Activated naive CD4-positive, alpha-beta T cell treated with anti-CD3 and anti-CD28 coated beads, Interleukin-2, amount 50 U/mL, for 16 hours (primary cell): Measurements from ENCODE around the gene CEMIP.
"Not testable (repeated sequence)": the region's sequence is repeated elsewhere in the genome, so short reads cannot be mapped to it uniquely, and the experiment has no call there.

ENCODE experiments used
- DNase-seq: peaks from one replicate; pipeline ENCODE4 v3.0.0-alpha.2; 2020

CEMIP gene

DNA sequence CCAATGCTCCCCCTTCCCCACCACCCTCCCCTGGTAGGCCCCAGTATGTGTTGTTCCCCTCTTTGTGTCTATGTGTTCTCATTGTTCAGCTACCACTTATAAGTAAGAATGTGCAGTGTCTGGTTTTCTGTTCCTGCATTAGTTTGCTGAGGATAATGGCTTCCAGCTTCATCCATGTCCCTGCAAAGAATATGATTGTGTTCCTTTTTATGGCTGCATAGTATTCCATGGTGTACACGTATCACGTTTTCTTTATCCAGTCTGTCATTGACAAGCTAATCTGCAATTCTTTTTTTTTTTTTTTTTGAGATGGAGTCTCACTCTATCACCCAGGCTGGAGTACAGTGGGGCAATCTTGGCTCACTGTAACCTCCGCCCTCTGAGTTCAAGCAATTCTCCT, 15.9 kb upstream of the CEMIP start:
- DNase-seq: not testable (repeated sequence)

DNA sequence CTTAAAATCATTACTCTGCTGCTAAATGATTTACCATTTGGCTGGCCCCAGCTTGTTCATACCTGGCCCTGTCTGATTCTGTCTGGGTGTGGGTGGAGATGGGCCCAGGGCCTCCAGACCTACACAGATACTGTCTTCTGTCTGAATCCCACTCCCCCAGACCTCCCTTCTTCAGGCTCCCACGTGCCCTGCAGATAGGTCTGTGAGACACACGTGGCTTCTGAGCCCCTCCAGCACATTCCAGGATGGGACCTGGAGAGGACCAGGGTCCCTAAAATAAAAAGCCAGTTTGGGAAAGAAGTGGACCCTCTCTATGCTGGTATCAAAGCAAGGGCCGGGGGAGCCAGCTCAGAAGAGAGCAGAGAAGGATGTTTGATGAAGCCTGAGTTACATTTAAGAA, 14.6 kb upstream of the CEMIP start:
- no peak for DNase-seq

DNA sequence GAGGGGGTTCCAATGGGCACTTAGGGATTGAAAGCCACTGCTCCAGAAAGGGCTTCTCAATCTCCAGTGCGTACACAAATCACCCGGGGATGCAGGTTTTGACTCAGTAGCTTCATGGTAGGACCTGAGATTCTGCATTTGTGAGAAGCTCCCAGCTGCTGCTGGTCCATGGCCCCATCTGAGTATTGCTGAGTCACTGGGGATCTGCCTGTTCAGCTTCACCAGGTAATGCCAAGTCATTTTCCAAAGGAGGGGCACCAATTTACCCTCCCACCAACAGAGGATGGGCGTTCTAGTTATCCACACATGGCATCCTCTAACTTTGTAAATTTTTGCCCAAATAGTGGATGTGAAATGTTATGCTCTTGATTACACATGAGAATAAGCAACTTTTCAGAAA, 12.9 kb upstream of the CEMIP start:
- no peak for DNase-seq

DNA sequence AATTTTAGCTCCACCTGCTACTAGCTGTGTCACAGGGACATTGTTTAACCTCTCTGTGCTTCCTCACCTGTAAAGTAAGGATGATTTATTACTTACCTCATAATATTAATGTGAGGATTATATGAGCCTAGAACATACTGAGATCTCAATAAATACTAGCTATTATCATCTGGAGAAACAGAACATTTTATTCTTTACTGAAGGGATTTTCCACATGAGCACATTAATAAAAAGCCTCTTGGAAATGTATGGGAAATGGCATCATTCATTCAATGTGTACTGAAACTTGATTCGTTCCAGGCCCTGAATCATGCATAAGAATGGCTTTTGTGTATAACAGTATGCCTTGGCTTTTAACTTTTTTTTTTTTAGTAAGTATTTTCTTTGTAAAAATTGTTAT, 11.0 kb upstream of the CEMIP start:
- no peak for DNase-seq

DNA sequence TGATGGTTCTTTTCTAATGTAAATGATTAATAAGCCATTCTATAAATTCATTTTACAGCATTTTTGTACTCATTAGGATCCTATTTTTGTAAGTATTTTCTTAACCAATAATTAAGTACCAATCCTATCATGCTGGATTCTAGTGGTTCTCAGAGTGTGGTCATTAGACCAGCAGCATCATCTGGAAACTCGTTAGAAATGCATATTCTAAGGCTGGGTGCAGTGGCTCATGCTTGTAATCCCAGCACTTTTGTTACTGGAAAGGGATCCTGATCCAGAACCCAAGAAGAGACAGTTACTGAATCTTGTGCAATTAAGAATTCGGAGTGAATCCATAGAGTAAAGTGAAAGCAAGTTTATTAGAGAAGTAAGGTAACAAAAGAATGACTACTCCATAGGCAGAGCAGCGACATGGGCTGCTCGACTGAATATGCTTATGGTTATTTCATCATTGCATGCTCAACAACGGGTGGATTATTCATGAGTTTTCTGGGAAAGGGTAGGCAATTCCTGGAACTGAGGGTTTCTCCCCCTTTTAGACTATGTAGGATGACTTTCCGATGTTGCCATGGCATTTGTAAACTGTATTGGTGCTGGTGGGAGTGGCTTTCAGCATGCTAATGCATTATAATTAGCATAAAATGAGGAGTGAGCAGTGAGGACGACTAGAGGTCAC, 9.9 kb upstream of the CEMIP start:
- no peak for DNase-seq

DNA sequence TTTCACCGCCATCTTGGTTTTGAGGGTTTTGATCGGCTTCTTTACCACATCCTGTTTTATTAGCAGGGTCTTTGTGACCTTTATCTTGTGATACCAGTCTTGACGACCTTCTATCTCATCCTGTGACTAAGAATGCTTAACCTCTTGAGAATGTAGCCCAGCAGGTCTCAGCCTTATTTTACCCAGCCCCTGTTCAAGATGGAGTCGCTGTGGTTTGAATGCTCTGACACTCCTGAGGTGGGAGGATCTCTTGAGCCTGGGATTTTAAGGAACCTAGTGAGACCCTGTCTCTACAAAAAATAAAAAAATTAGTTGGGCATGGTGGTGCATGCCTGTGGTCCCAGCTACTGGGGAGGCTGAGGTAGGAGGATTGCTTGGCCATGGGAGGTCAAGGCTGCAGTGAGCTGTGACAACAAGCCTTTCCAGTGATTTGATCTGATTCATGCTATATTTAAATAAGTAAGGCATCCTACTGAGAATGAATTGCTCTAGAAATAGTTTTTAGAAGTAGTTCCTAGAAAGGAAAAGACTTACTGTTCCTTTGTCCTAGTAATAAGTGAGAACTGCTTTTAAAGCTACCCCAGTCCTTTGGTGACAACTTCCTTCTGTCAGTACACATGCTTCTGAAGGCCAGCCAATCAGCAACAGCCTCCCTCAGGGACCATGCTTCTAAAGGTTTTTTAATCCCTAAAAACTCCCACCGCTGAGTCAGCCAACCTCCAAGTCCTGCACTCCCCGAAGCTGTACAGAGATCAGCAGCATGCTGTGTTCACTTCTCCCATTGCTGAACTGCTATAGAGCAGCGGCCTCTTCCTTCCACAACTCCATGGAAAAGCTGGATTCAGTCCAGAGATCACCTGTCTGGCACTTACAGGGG, 9.1 kb upstream of the CEMIP start:
- no peak for DNase-seq

DNA sequence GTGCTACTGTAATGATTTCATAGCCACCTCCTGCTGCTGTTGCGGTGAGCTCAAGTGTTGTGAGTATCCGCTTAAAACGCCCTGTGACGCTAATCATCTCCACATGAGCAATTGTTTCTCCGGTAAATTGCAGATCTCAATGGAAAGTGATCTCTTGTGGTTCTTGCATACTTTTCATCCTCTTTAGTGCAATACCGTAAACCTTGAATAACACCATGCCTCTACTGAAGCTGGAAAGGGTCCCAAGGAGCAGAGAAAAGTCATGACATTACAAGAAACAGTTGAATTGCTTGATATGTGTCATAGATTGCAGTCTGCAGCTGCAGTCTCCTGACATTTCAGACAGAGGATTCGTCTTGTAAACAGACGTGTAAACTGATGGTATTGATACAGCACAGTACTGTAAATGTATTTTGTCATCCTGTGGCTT, 6.0 kb upstream of the CEMIP start:
- no peak for DNase-seq

DNA sequence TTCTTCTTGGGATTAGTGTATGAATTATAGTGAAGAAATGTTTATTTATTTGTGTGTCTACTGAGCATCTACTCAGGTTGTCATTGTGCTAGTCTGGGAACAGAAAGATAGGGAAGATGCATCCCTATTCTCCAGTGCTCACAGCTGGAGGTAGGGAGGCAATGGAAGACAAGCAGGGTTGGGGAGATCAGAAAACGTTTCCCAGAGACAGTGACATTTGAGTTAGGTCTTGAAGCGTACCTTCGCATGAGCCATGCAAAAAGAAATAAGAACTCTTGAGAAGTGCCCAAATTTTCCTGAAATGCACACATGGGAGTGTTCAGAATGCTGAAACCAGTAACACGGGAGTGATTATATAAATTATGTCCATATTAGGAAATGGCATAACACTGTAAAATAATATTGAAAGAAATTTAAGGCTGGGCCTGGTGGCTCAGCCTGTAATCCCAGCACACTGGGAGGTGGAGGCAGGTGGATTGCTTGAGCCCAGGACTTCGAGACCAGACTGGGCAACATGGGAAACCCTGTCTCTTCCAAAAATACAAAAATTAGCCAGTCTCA, 5.3 kb upstream of the CEMIP start:
- DNase-seq: no peak

DNA sequence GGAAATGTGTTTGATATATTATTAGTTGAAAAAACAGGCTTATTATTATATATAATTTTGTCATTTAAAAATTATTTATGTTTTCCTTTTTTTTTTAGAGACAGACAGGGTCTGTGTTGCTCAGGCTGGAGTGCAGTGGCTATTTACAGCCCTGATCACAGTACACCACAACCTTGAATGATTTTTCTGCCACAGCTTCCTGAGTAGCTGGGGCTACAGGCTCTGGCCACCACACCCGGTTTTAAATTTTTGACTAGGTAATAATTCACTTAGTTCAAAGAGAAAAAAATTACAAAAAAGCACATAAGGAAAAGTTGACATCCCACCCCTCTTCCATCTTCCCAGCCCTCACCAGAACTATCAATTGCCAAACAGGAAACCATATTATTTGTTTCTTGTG, 4.7 kb upstream of the CEMIP start:
- DNase-seq: no peak

DNA sequence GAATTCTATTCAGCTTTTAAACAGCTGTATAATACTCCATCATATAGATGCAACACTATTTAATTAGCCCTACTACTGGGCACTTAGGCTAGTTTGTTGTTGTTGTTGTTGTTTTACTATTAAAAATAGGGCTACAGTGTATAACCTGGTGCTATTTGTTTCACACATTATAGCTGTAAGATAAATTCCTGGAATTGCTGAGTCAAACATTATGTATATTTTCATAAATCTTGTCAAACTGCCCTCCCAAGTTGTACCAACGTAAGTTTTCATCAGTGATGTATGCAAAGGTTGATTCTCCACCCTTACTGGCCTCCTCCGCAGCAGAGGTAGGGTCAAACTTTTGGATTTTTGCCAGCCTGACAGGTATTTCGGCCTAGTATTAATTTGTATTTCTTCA, 3.8 kb upstream of the CEMIP start:
- DNase-seq: no peak

DNA sequence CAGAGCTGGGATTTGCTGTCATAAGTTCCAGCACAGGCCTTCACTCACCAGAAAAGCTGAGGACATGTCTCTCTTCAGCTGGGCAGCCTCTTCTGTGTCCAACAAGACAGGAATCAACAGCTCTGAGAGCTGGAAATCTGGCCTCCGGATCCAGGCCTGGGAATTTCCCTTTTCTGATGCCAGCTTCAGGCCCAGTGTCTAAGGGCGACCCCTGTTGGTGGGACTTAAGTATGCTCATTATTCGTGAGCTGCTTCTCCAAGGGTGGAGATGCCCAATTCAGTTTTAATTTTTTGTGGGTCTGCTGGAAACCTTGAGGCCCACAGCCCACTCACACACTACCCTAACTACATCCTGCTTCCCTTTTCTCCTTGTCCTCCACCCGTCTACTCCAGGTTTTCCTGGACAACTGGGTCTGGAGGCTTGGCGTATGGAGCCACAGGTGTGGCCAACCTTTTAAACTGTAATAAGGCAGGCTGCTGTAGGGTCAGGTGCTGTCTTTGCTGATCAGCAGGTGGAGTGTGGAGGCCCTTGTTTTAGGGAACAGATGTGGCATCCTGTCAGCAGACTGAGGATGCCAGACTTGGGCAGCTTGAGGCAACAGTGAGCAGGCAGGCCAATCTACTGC, 2.6 kb upstream of the CEMIP start:
- peak; percentile 60 for DNase-seq

DNA sequence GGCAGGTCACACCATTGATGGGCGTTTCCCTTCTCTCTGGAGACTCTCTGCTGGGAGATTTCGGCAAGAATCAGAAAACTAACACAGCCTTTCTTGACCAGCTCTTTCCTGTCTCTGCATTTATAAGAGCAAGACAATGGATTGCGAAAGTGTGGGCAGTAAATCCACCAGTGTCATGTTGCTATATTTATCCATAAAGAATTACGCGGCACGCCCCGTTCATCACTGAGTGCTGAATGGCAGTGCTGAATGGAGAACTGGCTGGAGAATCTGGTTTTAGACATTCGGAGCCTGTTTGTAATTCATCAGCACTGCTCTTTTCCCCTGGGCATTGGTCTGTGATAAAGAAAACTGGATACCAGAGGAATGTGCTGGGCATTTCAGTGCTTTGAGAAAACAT, 2.0 kb upstream of the CEMIP start:
- DNase-seq: no peak

DNA sequence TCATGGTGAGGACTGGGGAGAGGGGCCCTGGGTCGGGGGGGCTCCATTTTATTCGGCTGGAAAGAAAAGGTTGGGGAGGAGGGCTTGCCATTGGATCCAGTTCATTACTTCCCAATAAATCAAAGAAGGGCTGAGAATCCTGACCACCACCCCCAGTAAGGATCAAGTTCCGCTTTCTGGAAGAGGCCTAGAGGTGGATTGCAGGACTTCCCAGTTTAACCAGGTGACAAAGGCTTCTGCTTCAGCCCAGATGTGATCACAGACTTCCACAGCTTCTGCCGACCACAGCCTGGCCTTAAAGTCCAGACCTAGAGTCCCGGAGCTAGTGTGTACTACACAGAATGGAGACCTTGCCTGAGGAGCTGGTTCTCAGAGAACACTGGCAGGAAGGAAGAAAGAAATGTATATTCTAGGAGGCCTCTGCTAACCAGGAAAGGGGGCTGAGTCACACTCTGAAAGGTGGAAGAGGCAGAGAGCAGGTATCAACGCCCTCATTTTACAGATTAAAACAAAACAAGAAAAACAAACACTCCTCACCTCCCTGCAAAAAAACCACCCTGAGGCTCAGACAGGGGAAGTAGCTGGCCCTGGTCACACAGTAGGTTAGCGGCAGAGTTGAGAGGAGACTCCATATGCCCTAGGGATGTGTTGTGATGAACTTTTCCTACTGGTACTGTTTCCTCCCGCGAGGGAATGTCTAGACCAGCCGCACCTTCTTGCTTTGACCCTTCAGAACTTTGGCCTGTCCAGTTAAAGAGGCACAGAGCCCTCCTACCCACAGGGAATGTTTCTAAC, 1.1 kb upstream of the CEMIP start:
- no peak for DNase-seq

DNA sequence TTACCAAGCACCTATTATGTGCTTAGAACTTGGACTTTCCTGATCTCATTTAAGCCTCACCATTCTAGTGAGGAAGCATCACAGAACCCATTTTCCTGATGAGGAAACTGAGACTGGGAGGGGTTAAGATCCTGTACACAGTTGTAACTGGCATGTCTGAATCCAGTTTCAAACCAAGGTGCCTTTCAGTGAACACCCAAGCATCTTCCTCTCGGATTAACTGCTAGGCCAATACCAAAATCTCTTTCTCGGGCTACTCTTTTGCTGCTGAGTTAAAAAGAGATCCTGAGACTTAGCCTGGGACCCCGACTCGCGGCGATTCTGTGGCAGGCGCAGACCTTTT, 578 bp upstream of the CEMIP start:
- DNase-seq: no peak

DNA sequence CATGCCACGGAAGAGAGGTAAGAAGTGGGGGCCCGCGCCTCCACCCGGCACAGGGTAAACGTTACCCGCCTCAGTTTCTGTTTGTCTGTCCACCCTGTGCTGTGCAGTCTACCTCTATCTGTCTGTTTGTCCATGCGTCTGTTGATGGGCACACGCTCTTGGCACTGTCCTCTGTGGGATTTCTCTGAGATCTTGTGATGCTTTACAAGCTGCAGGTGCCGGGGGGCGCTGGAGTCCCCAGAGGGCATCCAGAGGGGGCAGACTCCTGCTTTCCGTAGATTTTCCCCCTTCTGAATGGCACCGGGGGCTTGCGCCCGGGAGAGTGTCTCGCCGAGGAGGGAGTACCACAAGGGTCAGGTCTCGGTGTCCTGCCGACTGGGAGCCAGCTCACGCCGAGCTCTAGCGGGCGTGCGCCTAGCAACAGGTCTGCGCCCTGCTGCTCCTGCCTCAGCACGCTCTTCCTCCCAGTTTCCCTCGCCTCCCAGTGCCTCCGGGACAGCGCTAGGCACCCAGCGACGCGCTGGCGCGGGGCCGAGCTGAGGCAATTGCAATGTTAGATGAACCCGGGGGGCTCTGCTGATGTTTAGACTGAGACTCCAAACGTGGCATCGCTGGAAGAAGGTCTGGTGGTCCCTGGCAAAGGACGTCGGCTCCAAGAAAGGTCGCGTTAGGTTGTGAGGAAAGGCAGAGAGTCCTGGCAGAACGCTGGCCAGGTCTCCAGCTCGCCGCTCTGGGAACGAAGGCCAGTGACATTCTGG, 667 bp downstream of the CEMIP start:
- DNase-seq: no peak

DNA sequence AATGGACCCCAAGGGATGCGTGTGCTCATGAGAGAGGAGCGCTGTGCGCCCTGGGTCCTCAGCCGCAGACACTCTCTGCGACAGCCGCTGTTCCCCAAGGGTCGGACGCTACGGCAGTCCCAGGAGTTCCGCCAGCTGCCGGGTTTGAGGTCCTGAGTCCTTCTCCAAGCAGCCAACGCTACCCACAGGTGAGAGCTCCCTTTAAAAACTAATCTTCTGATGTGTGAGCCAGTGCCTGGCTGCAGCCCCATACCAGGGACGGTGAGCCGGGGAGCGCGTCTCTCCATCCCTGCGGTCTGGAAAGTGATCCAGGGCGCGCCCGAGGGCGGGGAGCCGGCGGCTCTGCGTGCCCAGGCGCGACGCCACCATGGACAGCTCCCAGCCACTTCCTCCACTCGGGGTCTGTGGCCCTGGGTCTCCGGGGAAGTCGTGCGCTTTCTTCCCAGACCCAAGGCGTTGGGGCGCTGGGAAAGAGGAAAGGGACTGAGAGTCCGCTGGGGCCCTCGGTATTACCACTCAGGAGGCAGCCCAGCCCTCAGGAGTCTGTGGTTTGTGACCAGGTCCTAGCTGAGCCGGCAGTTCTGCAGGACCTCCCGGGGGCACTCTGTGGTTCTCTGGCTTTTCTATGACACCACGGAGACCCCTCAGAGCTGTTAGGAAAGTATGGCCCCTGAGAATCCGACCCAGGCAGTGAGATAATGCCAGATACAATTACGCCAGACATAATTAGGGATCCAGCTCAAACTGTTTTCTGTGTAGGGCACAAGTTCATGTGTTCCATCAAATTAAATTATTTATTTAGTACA, 1.4 kb downstream of the CEMIP start:
- DNase-seq: peak; percentile 12

DNA sequence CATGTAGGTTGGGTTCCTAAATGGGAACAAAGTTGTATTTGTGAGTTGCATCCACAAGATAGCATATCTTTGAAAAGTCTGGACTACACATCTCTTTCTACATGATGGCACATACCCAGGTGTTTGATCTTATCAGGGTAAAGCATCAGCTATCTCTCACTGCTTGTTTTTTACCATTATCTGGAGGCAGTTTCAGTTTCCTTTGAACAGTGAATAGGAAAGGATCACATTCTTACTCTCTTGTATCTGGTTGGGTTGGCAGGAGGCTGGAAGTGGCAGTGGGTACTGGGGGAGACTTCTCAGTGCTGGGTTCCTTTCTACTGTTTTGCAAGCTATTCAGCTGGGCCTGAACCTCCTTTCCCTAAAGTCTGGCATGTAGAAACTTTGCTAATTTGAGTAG, 4.1 kb downstream of the CEMIP start:
- no peak for DNase-seq

DNA sequence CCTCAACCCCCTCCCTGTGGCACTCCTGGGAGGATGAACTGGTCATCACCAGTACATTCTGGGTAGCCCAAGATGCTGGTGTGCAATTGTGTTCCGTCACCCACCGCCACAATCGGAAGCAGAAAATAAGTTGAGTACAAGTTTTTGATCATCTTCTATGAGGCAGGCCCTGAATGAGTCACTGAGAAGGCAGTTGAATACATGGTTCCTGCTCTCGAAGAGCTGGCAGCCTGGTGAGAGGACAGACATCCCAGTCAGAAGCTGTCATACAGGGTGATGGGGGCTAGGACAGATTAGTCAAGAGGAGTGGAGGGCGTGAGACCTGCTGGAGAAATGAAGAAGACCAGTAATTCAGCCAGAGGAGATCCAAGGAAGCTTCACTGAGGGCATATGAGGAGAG, 6.2 kb downstream of the CEMIP start:
- DNase-seq: no peak

DNA sequence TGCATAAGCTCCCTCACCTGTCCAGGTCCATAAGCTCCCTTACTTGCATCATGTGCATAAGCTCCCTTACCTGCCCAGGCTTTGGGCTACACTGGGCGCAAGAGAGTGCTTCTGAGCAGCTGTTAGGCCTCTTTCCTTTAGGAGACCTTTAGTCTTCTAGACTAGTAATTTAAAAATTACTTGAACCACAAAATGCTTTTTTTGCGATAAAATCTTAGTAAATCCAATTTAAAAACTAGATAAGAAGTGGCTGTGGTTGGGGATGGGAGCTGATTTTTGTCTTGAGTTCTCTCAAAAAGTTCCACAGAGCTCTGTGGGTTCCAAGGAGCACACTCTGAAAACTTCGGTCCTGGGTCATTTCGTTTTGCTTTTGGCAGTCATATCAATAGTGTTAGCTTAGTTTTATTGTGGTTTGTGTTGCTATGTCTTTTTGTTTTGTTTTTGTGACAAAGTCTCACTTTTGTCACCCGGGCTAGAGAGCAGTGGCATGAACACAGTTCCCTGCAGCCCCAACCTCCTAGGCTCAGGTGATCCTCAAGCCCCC, 6.7 kb downstream of the CEMIP start:
- DNase-seq: no peak

DNA sequence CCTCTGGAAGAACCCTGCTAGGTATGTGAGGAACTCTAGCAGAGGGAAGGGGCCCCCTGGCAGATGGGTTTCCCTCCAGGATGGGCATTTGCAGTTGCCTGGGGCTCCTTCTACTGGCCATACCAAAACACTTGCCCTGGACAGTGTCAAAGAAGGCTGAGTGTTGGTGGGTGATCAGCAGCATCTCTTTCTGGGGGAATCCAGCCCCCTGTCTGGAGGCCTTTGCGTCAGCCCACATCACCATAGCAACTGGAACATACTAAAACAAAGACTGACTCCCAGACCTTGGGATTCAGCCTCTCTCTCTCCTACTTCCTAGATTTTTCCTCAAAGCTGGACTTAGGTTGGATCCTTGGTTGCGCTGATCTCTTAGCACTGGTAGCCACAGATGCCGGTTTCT, 8.1 kb downstream of the CEMIP start:
- DNase-seq: no peak

DNA sequence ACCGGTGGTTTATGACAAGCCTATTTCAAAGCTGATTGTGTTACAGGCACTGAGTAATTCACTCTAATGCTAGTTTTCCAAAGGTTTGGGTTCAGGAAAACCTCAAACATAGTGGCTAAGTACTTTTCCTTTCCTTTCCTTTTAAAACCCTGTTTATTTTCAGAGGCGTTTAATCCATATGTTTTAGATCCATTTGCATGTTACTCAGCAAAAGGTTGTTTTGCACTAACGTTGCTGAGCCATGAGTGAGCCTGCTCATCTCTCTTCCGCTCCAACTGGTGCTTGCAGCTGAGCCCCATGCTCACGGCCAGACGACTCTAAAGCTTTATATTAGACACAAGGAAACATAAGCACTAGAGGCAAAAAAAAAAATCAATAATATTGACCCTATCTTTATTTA, 9.4 kb downstream of the CEMIP start:
- DNase-seq: no peak
